ENCODE results near the gene DHX35.
A peak's percentile ranks its signal among the peaks of the same experiment; 100 is the strongest.

Gene DHX35

DNA sequence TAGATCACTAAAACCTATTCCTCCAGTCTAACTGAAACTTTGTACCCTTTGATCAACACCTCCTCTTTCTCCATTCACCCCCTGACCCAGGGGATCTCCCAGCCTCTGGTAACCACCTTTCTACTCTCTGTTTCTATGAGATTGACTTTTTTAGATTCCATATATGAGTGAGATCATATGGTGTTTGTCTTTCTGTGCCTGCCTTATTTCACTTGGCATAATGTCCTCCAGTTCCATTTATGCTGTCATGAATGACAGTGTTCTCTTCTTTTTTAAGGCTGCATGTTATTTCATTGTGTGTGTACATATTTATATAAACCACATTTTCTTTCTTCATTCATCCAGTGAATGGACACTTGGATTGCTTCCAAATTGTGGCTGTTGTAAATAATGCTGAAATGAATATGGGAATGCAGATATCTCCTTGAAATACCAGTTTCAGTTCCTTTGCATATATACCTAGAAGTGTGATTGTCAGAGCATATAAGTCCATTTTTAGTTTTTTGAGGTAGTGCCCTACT lies 57.7 kb downstream of the DHX35 start:
- no peak for DNase-seq (ENCODE audit: low spot score)
- FAIRE-seq, result no peak

DNA sequence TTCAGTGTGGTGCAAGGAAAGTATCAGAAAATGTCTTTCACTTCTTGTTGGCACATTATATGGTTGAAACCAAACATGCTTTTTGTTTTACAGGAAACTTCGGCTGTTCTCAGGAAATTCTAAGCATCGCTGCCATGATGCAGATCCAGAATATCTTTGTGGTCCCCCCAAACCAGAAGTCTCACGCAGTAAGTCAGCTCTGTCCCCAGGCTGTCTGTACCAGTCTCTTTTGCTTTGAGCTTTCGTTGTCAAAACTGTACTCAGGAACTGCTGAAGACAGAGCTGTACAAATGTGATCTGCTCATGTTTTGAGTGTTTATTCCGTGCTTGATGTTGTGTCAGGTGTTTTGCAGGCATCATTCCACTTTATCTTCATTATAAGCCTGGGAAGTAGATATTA lies 59.6 kb downstream of the DHX35 start:
- DNase-seq (ENCODE audit: low spot score) (no peak), FAIRE-seq (no peak)

DNA sequence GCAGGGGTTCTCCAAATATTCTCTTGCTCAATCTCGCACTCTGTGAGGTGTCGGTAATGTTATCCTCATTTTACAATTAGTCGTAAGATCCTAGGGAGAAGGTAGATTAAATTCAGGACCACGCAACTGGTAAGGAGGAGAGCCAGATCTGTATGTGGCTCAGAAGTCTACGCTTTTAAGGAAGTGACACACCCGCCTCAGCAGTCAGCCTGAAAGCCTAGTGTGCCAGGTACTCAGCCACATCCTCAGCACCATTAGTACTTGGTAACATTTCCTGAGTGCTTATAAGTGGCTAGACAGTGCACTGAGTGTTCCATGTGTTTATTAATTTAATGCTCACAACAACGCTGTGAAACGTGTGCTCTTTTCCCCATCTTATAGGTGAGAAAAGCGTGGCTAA lies 63.7 kb downstream of the DHX35 start:
- DNase-seq (ENCODE audit: low spot score) (no peak), FAIRE-seq (no peak)

DNA sequence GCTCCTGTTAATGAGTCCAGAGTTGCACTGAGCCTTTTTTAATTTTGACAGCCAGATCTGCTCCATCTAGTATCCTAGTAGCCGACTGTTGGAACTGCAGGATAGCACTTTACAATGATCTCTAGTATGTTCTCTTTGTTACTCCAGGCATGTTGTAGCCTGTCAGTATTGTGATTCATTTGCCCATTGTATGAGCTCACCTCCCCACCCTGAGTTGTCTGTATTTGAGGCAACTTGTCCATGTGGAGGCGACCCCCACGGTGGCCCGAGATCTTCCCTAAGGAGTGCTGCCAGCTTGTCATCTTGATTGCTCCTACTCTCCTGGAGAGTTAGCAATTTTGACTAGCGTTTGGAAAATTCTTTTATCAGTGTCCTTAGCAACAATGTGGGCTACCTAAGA lies 67.2 kb downstream of the DHX35 start:
- no peak for DNase-seq (ENCODE audit: low spot score)
- no peak for FAIRE-seq

DNA sequence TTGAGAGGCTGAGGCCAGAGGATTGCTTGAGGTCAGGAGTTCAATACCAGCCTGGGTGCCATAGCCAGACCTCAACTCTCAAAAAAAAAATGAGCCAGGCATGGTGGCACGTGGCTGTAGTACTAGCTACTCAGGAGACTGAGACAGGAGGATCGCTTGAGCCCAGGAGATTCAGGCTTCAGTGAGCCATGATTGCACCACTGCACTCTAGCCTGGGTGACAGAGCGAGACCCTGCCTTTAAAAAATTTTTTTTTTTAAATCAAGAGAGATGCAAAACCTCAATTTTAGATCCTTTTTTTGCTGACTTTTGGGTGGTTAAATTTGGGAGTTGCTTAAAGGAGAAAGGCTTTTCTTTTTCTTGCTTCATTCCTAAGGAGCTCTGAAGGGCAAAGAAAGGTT lies 70.9 kb downstream of the DHX35 start:
- FAIRE-seq (no peak), DNase-seq (ENCODE audit: low spot score) (no peak)

DNA sequence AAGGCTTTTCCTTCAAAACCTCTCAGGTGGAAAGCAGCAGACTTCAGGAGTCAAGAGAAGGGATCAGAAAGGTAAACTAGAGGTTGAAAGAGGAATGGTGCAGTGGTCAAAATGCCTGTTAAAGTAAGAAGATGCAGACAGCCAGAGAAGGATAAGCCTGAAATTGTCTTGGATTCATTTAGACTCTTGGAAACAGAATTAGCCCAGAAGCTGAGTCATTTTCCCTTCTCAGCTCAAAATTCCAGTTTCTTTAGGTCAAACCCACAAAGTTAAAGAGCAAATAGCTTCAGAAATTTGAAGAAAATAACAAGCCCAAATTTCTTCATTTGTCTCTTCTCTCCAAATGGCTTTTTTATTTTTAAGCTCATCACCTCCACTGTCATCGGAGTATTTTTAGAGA lies 73.9 kb downstream of the DHX35 start:
- DNase-seq (ENCODE audit: low spot score) (no peak), FAIRE-seq (no peak)

DNA sequence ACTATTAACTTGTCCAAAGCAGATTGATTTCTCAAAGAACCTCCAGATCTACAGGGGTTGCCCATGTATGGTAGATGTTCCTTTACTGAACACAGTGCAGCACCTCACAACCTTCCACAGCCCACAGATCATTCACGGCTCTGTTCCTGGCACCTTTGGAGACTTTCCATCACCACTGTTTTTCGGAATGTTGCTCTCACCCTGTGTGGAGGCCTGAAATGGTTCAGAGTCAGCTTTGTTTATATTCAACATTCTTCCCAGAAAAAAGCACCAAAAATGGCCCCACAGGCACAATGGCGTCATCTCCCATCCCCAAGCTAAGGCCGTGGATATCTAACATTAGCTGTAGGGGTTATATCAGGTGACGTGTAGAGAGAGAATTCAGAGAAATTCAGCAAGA lies 74.7 kb downstream of the DHX35 start:
- FAIRE-seq (no peak), DNase-seq (ENCODE audit: low spot score) (no peak)

DNA sequence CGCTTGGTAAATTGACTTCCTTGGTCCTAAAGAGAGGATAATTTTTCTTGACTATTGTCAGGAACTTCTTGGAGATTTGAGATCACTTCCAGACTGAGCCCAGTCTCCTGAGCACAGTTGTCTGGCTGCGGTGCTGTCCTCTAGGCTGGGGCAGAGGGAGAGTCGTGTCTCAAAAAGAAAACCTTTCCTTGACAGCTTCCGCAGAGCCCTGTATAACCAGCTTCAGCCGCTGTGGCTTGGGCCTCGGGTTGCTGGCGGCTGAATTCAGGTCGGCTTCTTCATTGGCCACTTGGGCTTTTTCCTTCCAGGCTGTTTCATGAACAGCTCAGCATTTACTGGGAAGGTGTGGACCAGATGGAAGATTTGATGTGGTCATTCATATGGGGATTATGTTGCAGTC lies 75.9 kb downstream of the DHX35 start:
- FAIRE-seq (no peak), DNase-seq (ENCODE audit: low spot score) (no peak)

DNA sequence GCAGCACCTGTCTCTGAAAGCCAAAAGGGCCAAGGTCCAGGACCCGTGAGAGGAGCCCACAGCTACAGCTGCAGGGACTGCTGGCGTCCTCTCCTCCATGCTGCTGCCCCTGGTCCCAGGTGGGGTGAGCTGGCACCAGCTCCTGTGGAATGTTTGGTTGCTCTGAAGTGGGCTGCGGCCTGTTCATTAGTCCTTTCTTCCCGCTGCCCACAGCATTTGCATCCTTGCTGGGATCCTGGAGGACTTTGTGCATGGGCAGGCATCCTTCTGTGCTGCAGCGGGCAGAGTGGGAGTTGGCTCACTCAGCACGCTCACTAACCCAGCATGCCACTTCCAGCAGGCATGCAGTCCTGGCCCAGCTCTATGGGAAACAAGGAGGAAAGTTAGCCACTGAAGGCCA lies 76.4 kb downstream of the DHX35 start:
- FAIRE-seq, result no peak
- DNase-seq (ENCODE audit: low spot score), result no peak

DNA sequence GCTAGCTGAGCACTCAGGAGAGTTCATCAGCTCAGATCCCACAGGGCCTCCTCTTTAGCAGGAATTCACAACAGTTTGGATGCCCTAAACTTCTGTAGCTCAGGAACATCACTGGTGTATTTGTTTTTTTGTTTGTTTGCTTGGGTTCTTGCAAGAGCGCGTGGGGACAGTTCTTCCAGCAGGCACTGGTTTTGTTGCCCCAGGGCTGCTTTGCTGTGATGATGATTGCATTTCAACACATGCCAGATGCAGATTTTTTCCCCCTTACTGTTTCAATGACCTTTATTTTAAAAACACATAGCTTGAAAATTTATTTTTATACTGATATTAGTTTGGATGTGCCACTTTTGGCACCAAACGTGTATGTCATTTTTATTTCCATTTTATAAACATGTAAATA lies 77.1 kb downstream of the DHX35 start:
- DNase-seq (ENCODE audit: low spot score) (no peak), FAIRE-seq (no peak)

DNA sequence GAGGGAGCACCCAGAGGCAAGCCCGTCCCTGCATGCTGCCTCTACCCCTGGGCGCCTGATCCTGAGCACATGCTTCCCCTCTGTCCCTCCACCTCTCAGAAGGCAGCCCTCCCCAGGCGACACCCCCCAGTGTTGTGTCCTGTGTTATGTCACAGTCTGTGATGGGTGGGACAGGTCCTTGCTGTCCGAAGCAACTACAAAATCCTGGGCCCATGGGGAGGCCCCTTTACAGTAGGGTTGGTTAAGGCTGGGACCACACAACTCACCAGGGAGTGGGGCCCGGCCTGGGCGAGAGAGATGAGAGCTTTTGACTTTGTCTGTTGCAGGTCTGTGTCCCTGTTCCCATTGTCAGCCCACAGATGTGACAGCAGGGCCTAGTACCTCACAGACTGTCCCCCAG lies 78.0 kb downstream of the DHX35 start:
- FAIRE-seq (no peak), DNase-seq (ENCODE audit: low spot score) (no peak)

DNA sequence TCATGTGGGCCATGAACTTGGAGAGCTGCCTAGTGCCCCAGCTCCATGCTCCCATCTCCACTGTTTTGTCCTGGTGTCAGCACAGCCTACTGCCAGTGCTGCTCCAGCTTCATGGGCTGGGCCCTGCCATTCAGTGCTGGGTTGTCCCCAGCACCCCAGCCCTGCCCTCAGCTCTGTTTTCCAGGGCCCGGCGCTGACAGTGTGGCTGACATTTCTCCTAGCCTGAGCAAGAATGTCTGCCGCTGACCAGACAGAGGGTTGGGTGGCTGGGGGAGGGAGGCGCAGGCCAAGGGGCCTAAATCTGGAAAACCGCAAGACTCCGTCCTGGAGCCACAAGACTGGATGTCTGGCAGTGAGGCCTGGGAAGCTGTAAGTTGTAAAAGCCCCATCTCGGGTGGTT lies 78.9 kb downstream of the DHX35 start:
- DNase-seq (ENCODE audit: low spot score) (no peak), FAIRE-seq (no peak)

DNA sequence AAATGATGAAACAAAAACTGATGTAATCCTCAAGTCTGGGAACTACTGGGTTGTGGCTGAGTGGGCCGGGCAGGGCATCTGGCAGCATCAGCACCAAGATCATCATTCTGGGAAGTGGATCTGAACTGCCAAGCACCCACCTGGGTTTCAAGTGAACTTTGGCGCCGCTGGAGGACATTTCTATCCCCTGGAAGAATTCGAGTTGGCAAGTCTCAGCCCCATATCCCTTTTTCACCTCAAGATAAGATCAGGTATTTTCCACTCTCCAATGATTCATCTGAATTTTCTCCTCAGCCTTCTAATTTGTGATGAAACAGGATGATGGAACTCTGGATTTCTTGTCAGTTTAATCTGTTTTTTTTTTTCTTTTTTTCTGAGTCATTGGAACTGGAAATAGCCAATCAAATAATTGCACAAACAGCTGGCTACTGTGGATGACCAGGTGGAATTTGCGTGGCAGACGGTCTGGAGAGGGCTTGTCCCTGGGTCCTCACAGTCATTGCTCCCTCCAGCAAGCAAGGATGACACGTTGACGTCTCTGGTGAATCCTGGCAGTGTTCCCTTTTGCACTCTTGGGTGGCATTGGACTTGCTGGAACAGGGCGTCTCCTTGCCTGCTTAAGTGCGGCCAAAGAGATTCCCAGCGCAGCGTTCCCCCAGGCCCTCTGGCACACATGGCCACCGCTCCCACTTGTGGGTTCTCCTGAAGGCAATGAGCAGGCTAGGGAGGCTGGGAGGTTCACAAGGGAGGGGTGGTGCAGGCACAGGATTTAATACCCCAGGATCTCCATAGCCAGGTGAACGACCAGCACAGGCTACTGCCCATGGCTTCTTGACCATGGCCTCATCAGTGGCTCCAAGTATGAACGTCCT lies 80.4 kb downstream of the DHX35 start:
- FAIRE-seq (no peak), DNase-seq (ENCODE audit: low spot score) (no peak)

DNA sequence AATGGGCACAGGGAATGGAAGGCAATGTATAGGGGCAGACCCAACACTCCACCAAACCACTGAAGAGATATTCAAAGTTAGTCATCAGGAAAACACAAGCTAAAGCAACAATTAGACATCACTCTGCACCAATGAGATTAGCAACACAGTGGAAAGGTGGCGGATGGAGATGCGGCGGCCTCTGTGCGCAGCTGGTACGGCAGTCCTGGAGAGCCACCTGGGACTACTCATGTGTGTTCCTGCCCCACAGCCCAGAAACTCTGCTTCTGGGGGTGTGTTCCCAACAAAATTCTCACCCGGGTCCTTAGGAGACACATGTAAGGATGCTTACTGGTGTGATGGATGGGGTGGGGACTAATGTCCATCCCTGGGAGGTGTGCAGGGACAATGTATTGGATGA lies 82.4 kb downstream of the DHX35 start:
- FAIRE-seq (no peak), DNase-seq (ENCODE audit: low spot score) (no peak)

DNA sequence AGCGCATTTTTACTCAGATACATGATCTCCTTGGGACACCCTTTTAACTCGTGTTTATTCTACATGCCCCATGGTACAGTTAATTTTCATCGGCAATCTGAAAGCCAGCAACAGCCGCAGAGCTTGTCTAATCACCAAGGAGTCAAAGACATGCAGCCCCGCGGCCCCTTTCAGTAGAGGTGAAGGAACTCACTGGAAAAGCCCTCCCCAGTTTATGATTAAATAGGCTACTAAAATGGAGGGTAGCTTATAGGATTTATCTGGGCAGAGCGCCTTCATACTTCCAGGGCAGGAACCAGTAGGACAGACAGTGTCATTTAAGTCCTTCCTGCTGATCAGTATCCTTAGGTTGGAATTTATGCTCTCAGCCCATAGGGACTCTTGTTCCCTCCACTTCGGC lies 83.5 kb downstream of the DHX35 start:
- no peak for FAIRE-seq
- no peak for DNase-seq (ENCODE audit: low spot score)

DNA sequence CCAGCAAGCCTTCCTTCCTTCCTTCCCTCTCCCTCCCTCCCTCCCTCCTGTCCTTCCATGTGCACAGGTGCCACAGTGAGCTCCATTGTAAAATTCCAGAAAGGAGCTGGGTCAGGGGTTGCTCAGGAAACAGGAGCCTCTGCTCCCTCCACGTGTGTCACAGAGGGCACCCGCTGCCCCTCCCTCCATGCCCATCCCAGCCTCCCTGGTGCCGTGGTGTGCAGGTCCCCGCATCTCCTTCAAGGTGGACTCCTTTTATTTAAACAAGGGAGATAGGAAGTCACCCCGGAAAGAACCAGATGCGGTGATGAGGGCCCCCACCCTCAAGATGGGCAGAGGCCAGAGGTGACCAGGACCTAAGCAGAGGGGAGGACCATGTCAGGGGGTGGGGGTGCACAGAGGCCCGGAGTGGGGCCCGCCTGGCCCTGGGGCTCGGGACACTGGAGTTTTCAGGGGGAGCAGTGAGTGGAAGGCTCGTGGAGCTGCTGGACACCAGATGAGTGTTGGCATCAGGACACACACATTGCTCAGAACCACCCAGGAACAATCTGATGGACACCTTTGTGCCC lies 85.4 kb downstream of the DHX35 start:
- FAIRE-seq (no peak), DNase-seq (ENCODE audit: low spot score) (no peak)

DNA sequence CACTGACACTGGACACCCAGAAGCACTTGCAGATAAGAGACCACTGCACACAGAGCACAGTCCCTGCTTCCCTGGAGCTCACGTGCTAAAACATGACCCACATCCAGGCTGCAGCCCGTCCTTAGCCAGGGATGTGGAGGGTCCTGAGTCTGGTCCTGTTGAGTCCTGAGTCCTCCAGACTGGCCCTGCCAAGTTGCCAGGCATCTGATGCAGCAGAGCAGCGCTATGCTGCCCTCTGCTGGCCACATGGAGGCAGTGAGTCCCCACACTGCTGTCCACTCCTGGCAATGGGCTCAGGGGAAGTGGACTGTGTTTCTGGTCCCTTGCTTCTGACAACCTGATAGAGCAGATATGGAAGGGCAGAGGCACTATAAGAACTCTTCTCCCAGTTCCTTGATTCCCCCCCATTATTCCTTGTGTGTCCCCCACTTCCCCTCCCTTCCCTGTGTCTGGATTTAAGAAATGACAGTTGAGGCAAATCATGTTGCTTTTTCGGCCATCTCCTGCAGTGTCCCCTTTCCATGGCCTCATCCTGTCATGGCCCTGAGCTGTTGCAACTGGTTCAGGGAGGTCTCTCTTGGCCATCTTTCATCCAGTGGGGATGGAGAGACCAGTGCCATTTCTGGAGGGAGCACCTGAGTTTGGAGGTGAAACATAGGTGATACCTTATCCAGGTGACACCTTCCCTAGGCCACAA lies 86.0 kb downstream of the DHX35 start:
- FAIRE-seq (peak; percentile 89), DNase-seq (ENCODE audit: low spot score) (peak; percentile 89)

DNA sequence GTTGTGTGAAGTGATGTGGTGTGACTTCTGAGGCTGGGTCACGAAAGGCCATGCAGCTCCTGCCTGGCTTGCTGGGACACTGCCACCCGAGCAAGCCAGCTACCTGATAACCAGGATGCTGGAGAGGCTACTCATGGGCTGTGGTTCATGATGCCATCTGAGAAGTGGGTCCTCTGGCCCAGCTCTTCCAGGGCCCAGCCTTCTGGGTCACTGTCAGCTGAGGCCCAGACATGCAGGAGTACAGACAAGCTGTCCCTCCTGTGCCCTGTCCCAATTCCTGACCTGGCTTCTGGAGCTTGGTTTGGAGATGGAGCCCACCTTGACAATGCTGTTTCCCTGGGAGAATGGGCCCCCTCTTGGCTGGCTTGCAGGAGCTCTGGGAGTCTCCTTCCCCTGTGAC lies 87.0 kb downstream of the DHX35 start:
- FAIRE-seq (no peak), DNase-seq (ENCODE audit: low spot score) (no peak)

DNA sequence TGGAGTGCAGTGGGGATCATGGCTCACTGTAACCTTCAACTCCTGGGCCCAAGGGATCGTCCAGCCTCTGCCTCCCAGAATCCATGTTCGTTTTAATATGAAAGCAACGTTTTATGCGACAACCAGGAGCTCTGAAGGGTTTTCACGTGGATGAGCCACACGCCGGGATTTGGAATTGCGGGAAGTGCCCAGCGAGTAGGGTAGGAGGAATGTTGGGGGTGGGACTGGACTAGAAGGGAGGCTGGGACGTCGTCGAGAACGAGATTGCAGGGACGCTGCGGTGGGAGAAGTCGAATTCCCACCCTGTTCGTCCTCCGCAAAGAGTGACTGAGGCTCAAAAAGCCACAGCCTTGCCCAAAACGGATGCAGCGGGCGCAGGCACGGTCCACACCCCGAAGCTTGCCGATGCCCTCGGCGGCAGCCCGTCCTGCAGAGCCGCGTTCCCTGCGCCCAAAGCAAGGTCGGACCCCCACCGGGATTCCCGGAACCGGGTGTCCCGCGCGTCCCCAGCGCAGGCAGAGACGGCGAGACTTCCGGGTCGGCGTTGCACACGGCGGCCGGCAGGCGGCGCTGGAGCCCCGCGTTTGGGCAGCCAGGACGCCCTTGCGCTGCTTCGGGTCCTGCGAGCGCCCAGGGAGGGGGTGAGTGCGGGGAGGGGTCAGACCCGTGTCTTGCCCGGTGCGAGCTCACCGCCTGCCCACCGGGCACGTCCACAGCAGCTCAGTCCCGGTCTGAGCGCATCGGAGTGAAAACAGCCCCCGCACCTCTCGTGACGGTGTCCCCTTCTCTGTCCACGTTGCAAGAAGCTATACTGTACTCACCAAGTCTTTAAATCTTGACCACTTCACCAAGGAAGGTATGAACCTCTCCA lies 87.8 kb downstream of the DHX35 start:
- DNase-seq (ENCODE audit: low spot score), result peak; percentile 92
- FAIRE-seq, result peak; percentile 9

DNA sequence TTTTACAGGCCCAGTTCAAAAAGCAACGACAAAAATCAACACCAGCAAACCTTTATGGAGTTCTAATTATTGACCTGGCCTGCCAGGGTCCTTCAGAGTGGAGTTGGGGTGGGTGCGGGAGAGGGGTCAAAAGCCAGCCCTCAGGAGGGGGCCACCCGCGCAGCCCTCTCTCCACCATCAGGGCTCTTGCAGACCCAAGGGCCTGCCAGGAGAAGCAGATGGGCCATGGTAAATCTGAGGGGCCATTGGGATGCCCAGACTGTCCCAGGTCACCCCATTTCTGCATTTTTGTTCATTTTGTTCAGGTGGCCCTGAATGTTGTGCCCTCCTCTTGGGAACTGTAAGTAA lies 88.4 kb downstream of the DHX35 start:
- FAIRE-seq (no peak), DNase-seq (ENCODE audit: low spot score) (no peak)

DNA sequence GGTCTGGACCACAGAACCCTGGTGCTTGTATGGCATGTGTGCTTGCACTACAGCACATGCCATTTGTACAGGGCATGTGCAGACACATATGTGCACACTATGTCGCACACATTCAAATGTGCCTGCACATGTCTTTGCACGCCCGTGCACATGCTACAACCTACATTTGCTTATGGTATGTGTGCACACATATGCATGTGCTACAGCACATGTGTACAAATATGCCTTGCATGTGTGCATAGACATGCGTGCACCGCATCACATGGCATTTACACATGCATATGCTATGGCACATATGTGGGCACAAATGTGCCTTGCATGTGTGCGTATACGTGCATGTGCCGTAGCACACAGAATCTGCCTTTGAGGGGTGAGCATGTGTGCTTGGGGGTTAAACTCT lies 90.5 kb downstream of the DHX35 start:
- FAIRE-seq, result peak; percentile 20
- no peak for DNase-seq (ENCODE audit: low spot score)

DNA sequence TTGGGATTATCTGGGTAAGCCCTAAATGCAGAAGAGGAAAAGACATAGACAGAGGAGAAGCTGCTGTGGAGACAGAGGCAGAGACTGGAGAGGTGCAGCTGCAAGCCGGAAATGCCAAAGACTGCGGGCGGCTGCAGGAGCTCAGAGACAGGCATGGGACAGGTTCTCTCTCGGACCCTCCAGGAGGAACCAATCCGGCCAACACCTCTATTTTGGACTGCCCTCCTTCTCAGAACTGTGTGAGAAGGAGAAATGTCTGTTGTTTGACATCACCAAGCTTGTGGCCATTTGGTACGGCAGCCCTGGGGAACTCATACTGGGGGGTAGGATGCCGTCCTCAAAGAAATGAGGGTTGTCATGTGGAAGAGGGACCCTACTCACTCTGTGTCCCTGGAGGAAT lies 95.0 kb downstream of the DHX35 start:
- FAIRE-seq, result no peak
- no peak for DNase-seq (ENCODE audit: low spot score)

Data from urothelium cell line (cell line).